ENCODE results near the gene PTPRN2.
"Not testable (repeated sequence)": the region's sequence is repeated elsewhere in the genome, so short reads cannot be mapped to it uniquely, and the experiment has no call there.

PTPRN2 gene

GRCh38 chr7:158587162-158588084, at the start of gene PTPRN2:
PTPRN2 (minus strand) TSS chr7:158587823.
- peak; percentile 63 for DNase-seq

- DNase-seq, result no peak
These were observed 45.7 kb upstream of the PTPRN2 start for GRCh38 chr7:158633055-158633956.

- no peak for DNase-seq
These were observed 44.1 kb upstream of the PTPRN2 start for GRCh38 chr7:158631574-158632195.

- DNase-seq, result not testable (repeated sequence)
These were observed 38.7 kb upstream of the PTPRN2 start for GRCh38 chr7:158626289-158626688.

- no peak for DNase-seq
These were observed 35.6 kb upstream of the PTPRN2 start for GRCh38 chr7:158623241-158623640.

- DNase-seq, result no peak
These were observed 33.3 kb upstream of the PTPRN2 start for GRCh38 chr7:158620839-158621441.

GRCh38 chr7:158620418-158620817, 32.8 kb upstream of the PTPRN2 start:
- DNase-seq, result no peak

- no peak for DNase-seq
These were observed 31.1 kb upstream of the PTPRN2 start for GRCh38 chr7:158618745-158619140.

GRCh38 chr7:158617737-158618128, 30.1 kb upstream of the PTPRN2 start:
- no peak for DNase-seq

- no peak for DNase-seq
These were observed 28.4 kb upstream of the PTPRN2 start for GRCh38 chr7:158616050-158616449.

- DNase-seq, result no peak
These were observed 27.1 kb upstream of the PTPRN2 start for GRCh38 chr7:158614700-158615099.

- DNase-seq, result no peak
These were observed 25.9 kb upstream of the PTPRN2 start for GRCh38 chr7:158613481-158613880.

GRCh38 chr7:158612546-158612945, 24.9 kb upstream of the PTPRN2 start:
- DNase-seq, result no peak

- no peak for DNase-seq
These were observed 23.9 kb upstream of the PTPRN2 start for GRCh38 chr7:158611541-158611940.

GRCh38 chr7:158609313-158609974, 21.8 kb upstream of the PTPRN2 start:
- DNase-seq, result no peak

- no peak for DNase-seq
These were observed 19.9 kb upstream of the PTPRN2 start for GRCh38 chr7:158607563-158607962.

- DNase-seq, result no peak
These were observed 19.2 kb upstream of the PTPRN2 start for GRCh38 chr7:158606671-158607424.

- no peak for DNase-seq
These were observed 18.5 kb upstream of the PTPRN2 start for GRCh38 chr7:158606129-158606528.

- DNase-seq, result no peak
These were observed 16.4 kb upstream of the PTPRN2 start for GRCh38 chr7:158603773-158604755.
